H1 (cell line): Measurements from ENCODE around the gene SLC35A2. TPM values are rescaled to one million over a fixed set of nuclear protein-coding genes. Genes with fewer than 3 reads are reported as not detected.
A peak's percentile ranks its signal among the peaks of the same experiment; 100 is the strongest.

Experiments
- CBX5 ChIP-seq: fragments of 300-800, 300-1000 bp; sonication (generic); IDR thresholded peaks from 2 replicates; pipeline ENCODE4 v1.7.1; 2016; ENCODE audit warnings: antibody characterized with exemption, low read length, low read depth
- CHD2 ChIP-seq: IDR thresholded peaks from 2 replicates; pipeline ENCODE4 v1.6.1; 2012; ENCODE audit warnings: low read length, improper control_type of control experiment
- CTBP2 ChIP-seq: IDR thresholded peaks from 2 replicates; pipeline ENCODE4 v1.7.0; 2011; ENCODE audit warnings: borderline replicate concordance, mild to moderate bottlenecking, moderate library complexity, mixed read lengths, low read length; ENCODE audit not compliant: insufficient read depth, insufficient read length
- JUND ChIP-seq: IDR thresholded peaks from 2 replicates; pipeline ENCODE4 v1.6.1; 2011; ENCODE audit warnings: mild to moderate bottlenecking, improper control_type of control experiment, low read length
- MAFK ChIP-seq: IDR thresholded peaks from 2 replicates; pipeline ENCODE4 v1.6.1; 2012; ENCODE audit warnings: low read depth, mild to moderate bottlenecking, improper control_type of control experiment, low read length
- POU5F1 ChIP-seq: IDR thresholded peaks from 2 replicates; pipeline ENCODE4 v1.6.1; 2011; ENCODE audit warnings: low read depth, mild to moderate bottlenecking, low read length, moderate library complexity
- RNF2 ChIP-seq: fragments of 200-900, 300-1000 bp; sonication (generic); IDR thresholded peaks from 2 replicates; pipeline ENCODE4 v1.7.1; 2016; ENCODE audit warnings: borderline replicate concordance, low read depth, mild to moderate bottlenecking, antibody characterized with exemption, low read length; ENCODE audit not compliant: poor library complexity, severe bottlenecking; ENCODE audit errors: missing control alignments
- RXRA ChIP-seq: IDR thresholded peaks from 2 replicates; pipeline ENCODE4 v1.6.1; 2011; ENCODE audit warnings: low read depth, mild to moderate bottlenecking, low read length, moderate library complexity; ENCODE audit not compliant: insufficient read depth
- SUZ12 ChIP-seq: fragments of 200-600 bp; sonication (generic); IDR thresholded peaks from 2 replicates; pipeline ENCODE4 v1.6.1; 2012; ENCODE audit warnings: mild to moderate bottlenecking, inconsistent platforms, low read length, moderate library complexity, mixed read lengths
- TAF7 ChIP-seq: optimal IDR thresholded peaks from 2 replicates; pipeline ENCODE3; 2011; ENCODE audit warnings: low read depth, mild to moderate bottlenecking, inconsistent platforms, low read length, moderate library complexity, borderline replicate concordance
- polyA plus RNA-seq, 7 experiments: library from polyadenylated mRNA; depleted of rRNA in 3 of 7; stranded (reverse) in 5 of 7; unstranded in 2 of 7; fragments of >200 nt in 5 of 7; fragments of 200-250 nt in 2 of 7; gene quantifications; 1 replicate in 5 of 7; 2 replicates in 1 of 7; 4 replicates in 1 of 7; pipeline versions ENCODE4 v1.2.1 to v1.2.3, GENCODE V29; 2011 to 2013; ENCODE audit warnings: missing spikeins in 2 of 7, mixed read lengths in 2 of 7
- total RNA-seq: library from RNA; stranded (reverse); fragmentation: NEBNext Ultra II Directional; extraction: Animal tissue kit (Norgen Biotek cat#: 25700); gene quantifications from 2 replicates; pipeline ENCODE4 v1.2.1, GENCODE V29; 2021
- TF ChIP-seq, protein P1 (sequence below): IDR thresholded peaks from 2 replicates; pipeline ENCODE4 v1.6.1; 2011; ENCODE audit warnings: low read length, improper control_type of control experiment
- TF ChIP-seq, protein P2 (sequence below), 3 experiments: IDR thresholded peaks; 1 replicate in 2 of 3; 2 replicates in 1 of 3; pipeline versions ENCODE4 v1.5.1 to v1.6.1; 2011; ENCODE audit warnings: low read length in 3 of 3, mild to moderate bottlenecking in 3 of 3, inconsistent platforms in 2 of 3, low read depth in 1 of 3, moderate library complexity in 1 of 3; ENCODE audit not compliant: insufficient read depth in 1 of 3; ENCODE audit errors: control extremely low read depth in 1 of 3

SLC35A2 gene
- total and polyA plus RNA-seq, 2 of the 8 experiments (the other 6 are each of a cell fraction or from before 2014, with no cell fraction given): 21.4 to 48.3 TPM

DNA sequence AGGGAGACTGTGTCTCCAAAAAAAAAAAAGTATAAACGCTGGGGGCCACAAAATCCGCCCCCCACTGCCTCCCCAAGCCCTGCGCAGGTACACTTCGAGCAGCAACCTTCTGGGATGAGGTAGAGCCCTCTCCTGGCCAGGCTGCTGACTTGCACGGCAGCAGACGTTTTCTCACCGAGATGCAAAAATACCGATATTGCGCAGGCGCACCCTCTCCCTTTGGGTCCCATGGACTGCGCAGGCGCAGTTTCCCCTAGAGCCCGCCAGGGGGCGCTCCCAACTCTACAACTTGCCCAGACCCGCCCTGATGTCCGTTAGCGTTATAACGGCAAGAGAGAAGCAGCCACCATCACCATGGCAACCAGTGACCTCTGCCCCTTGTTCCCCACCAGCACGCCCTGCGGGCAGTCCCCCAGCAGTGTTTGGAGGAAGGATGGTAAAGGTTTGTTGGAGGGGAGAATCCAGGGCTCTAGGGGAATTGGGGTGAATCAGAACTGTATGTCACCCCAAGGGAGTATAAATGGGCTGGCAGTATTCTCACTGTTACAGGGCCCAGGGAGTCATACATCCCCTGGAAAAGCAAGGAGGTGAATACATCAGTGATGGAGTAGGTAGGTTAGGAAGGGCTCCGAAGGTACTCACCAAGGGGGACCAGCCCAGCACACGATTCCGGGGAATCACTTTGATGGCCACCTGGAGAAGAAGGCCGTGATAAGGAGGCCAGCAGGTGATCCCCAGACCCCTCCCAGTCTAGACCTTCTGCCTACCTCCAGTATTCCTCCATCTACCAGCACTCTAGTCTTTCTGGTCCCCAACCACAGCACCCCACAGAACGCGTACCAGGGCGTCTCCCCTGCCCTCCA is 5.9 kb upstream of the SLC35A2 start (continued):
- TF ChIP-seq RNF2: no peak
- no peak for TF ChIP-seq RXRA
- TF ChIP-seq, protein P1, sequence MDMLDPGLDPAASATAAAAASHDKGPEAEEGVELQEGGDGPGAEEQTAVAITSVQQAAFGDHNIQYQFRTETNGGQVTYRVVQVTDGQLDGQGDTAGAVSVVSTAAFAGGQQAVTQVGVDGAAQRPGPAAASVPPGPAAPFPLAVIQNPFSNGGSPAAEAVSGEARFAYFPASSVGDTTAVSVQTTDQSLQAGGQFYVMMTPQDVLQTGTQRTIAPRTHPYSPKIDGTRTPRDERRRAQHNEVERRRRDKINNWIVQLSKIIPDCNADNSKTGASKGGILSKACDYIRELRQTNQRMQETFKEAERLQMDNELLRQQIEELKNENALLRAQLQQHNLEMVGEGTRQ: no peak
- no peak for TF ChIP-seq POU5F1
- no peak for TF ChIP-seq CBX5
- no peak for TF ChIP-seq CHD2
- no peak for TF ChIP-seq SUZ12
- TF ChIP-seq MAFK: no peak
- no peak for TF ChIP-seq CTBP2
- no peak for TF ChIP-seq TAF7
- no peak for TF ChIP-seq JUND
- TF ChIP-seq, protein P2, sequence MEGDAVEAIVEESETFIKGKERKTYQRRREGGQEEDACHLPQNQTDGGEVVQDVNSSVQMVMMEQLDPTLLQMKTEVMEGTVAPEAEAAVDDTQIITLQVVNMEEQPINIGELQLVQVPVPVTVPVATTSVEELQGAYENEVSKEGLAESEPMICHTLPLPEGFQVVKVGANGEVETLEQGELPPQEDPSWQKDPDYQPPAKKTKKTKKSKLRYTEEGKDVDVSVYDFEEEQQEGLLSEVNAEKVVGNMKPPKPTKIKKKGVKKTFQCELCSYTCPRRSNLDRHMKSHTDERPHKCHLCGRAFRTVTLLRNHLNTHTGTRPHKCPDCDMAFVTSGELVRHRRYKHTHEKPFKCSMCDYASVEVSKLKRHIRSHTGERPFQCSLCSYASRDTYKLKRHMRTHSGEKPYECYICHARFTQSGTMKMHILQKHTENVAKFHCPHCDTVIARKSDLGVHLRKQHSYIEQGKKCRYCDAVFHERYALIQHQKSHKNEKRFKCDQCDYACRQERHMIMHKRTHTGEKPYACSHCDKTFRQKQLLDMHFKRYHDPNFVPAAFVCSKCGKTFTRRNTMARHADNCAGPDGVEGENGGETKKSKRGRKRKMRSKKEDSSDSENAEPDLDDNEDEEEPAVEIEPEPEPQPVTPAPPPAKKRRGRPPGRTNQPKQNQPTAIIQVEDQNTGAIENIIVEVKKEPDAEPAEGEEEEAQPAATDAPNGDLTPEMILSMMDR (IDR thresholded peaks at IDR 0.05; ENCODE audit: control extremely low read depth in 1 of 3, insufficient read depth in 1 of 3, low read depth in 1 of 3, low read length in 3 of 3): peak in 2 of 3 experiments; percentile 74 to 82; a peak in 3 of 4 replicates
